ENCODE measurements around the gene BAIAP3.

The BAIAP3 gene

DNA sequence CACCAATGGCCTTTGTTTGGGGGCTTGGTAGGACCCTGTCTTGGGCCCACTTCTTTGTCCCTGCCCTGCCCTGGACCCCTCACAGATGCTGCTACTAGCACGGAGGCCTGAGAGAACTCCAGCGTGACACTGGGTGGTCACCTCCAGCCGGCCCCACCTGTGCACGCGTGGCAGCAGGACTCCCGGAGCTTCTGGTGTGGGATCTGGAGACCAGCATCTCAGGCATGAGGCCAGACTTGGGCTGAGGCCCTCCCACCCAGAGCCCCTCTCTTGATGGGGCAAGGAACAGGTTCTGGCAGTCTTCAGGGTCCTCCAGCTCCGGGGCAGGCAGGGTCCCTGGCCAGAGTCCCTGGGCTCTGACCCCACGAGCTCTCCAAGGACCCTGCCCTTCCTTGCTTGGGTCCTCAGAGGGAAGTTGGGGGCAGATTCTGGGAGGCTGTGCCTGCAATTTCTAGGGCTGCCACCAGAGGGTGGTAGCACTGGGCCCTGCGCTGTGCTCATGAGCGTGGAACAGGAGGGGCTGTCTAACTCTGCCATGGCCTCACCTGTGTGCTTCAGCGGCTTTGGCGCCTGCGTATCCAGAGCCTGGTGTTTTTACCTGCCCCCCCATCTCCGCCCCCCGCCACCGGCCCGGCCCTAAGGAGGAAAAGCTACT lies 3.1 kb upstream of the BAIAP3 start:
- TF ChIP-seq CTCF (IDR thresholded peaks at IDR 0.05; ENCODE audit: low read depth, low read length): peak; percentile 68
- H3K4me3 ChIP-seq (ENCODE audit: low read depth, low read length): no peak overlapping the region
- peaks cover 4% of the 10 kb centered on the region; the same call in 1 of the 2 replicates for H3K36me3 ChIP-seq
- no peak for DNase-seq
- peaks cover 7% of the 10 kb centered on the region; the same call in 1 of the 2 replicates for H3K4me1 ChIP-seq
- H3K9me3 ChIP-seq: peaks cover 5% of the 10 kb centered on the region; the same call in 1 of the 2 replicates
- peaks cover 42% of the 10 kb centered on the region for H3K27me3 ChIP-seq

- Histone ChIP-seq H3K4me3 (ENCODE audit: low read depth, low read length) (no peak overlapping the region), H3K9me3 (peaks cover 5% of the 10 kb centered on the region; the same call in 1 of the 2 replicates), H3K4me1 (peaks cover 7% of the 10 kb centered on the region; the same call in 1 of the 2 replicates), H3K36me3 (no peaks in the 10 kb centered on the region), H3K27me3 (peaks cover 49% of the 10 kb centered on the region)
- no peak for DNase-seq
- TF ChIP-seq CTCF (IDR thresholded peaks at IDR 0.05; ENCODE audit: low read depth, low read length): no peak
Measured at GRCh38 chr16:1330931-1331711, 2.3 kb upstream of the BAIAP3 start.

- peaks cover 5% of the 10 kb centered on the region; the same call in 1 of the 2 replicates for H3K9me3 ChIP-seq
- peaks cover 58% of the 10 kb centered on the region for H3K27me3 ChIP-seq
- no peaks in the 10 kb centered on the region for H3K36me3 ChIP-seq
- no peak overlapping the region for H3K4me3 ChIP-seq (ENCODE audit: low read depth, low read length)
- TF ChIP-seq CTCF (IDR thresholded peaks at IDR 0.05; ENCODE audit: low read depth, low read length): no peak
- DNase-seq: peak; percentile 61
- H3K4me1 ChIP-seq: peaks cover 7% of the 10 kb centered on the region; the same call in 1 of the 2 replicates
Measured at GRCh38 chr16:1331712-1332617, 1.5 kb upstream of the BAIAP3 start.

DNA sequence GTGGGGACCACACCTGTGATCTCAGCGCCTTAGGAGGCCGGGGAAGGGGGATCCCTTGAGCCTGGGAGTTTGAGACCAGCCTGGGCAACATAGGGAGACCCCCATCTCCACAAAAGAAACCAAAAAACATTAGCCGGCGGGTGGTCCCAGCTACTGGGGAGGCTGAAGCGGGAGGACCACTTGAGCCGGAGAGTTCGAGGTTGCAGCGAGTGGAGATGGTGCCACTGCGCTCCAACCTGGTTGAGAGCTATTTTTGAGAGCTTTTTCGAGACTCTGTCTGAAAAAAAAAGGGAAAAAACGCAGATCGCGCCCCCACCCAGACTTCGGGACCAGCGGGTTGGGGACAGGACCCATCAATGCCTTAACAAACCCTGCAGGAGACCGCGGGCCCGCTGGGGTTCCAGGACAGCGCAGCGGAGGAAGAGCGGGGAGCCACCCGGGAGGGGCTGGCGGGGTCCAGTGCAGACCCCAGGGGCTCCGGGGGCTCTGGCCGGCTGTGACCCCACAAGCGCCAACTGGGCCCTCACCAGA lies 762 bp upstream of the BAIAP3 start:
- no peak for DNase-seq
- no peak overlapping the region for H3K4me3 ChIP-seq (ENCODE audit: low read depth, low read length)
- H3K36me3 ChIP-seq: no peaks in the 10 kb centered on the region
- H3K9me3 ChIP-seq: peaks cover 5% of the 10 kb centered on the region; the same call in 1 of the 2 replicates
- H3K4me1 ChIP-seq: peaks cover 7% of the 10 kb centered on the region; the same call in 1 of the 2 replicates
- peaks cover 65% of the 10 kb centered on the region for H3K27me3 ChIP-seq
- TF ChIP-seq CTCF (IDR thresholded peaks at IDR 0.05; ENCODE audit: low read depth, low read length): no peak

DNA sequence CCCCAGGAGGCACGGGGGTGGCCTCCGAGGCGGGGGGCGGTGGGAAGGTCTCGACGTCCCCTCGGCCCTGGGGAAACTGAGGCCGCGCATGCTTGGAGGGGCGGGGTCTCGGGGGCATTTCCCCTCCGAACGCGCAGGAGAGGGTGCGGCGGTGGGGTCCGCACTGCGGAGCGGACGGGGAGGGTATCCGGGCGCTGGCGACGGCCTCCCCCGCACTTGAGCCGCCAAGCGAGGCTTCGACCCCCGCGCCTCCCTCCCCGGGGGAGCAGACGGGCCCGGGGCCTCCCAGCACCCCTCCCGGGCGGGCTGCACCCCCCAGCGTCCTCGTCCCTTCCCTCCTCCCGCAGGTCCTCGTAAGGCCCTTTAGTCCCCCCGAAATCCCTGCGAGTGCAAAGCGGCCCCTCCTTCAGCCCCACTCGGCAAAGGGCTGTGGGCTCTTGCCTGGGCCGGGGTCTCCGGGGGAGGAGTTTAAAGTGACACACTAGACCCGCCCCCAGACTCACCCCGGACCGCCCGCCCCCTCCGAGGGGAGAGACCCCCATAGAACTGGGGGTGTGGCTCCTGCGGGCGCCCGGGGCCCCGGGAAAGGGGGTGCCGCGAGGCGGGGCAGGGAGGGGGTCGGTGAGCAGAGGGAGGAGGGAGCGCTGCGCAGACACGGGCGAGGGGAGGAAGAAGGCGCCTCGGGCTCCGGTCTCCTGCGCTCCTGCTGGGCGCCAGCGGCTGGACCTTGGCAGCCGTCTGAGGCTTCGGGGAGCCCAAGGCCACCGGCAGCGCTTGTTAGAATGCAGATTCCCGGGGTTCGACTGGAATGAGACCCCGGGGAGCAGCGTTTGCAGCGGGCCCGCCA lies 632 bp downstream of the BAIAP3 start:
- H3K36me3 ChIP-seq: no peaks in the 10 kb centered on the region
- peaks cover 5% of the 10 kb centered on the region; the same call in 1 of the 2 replicates for H3K9me3 ChIP-seq
- H3K4me1 ChIP-seq: peaks cover 7% of the 10 kb centered on the region; the same call in 1 of the 2 replicates
- H3K4me3 ChIP-seq (ENCODE audit: low read depth, low read length): no peak overlapping the region
- TF ChIP-seq CTCF (IDR thresholded peaks at IDR 0.05; ENCODE audit: low read depth, low read length): no peak
- H3K27me3 ChIP-seq: peaks cover 76% of the 10 kb centered on the region
- no peak for DNase-seq

Data from BE2C (cell line).